Neutrophil (primary cell): ENCODE results near the gene SLC19A2.

Source experiments
- H3K27ac ChIP-seq: fragments of 200-600 bp; sonication (generic); 2 replicates; pipeline ENCODE4 v1.5.1; 2016; ENCODE audit warnings: mild to moderate bottlenecking, moderate library complexity
- H3K27me3 ChIP-seq: fragments of 200-600 bp; sonication (generic); 2 replicates; pipeline ENCODE4 v1.6.0; 2016; ENCODE audit warnings: mild to moderate bottlenecking
- H3K36me3 ChIP-seq: fragments of 200-600 bp; sonication (generic); 2 replicates; pipeline ENCODE4 v1.5.1; 2017
- H3K4me1 ChIP-seq, 2 experiments: fragments of 200-600 bp in 1 of 2; sonication (generic) in 1 of 2; 1 replicate in 1 of 2; 2 replicates in 1 of 2; pipeline versions ENCODE4 v1.5.1 to v1.6.1; 2013 to 2016; ENCODE audit warnings: low read depth in 1 of 2, low read length in 1 of 2, mild to moderate bottlenecking in 1 of 2, moderate library complexity in 1 of 2; ENCODE audit not compliant: control insufficient read depth in 1 of 2, insufficient read depth in 1 of 2
- H3K4me3 ChIP-seq, 2 experiments: fragments of 200-600 bp in 1 of 2; sonication (generic) in 1 of 2; 1 replicate in 1 of 2; 2 replicates in 1 of 2; pipeline ENCODE4 v1.5.1; 2013 to 2016; ENCODE audit warnings: low read depth in 1 of 2, low read length in 1 of 2, mild to moderate bottlenecking in 1 of 2, moderate library complexity in 1 of 2
- H3K9me3 ChIP-seq: fragments of 200-600 bp; sonication (generic); 2 replicates; pipeline ENCODE4 v1.5.1; 2016
- TF ChIP-seq, protein P1 (sequence below): fragments of 200-600 bp; sonication (generic); IDR thresholded peaks from 2 replicates; pipeline ENCODE4 v1.5.1; 2016; ENCODE audit warnings: antibody characterized with exemption

Gene SLC19A2

DNA sequence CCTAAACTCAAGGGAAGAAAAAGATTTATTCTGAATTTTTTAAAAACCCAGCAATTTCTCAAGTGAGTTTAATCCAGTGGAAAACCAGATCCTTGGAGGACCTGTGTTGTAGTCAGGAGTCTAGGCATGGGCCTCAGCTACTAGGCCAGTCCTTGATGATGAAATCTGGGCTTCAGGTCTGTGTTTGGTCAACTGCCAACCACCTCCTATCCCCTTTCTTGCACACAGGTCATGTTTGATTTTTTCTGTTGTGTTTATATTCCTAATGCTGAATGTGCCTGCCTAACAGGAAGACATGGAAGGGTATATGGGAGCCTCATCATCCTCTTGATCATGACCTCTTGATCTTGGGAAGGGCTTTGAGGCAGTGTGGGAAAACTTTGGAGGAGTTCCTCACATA, 38.2 kb upstream of the SLC19A2 start:
- H3K4me1 ChIP-seq: peaks cover 16 to 17% of the 10 kb centered on the region in 2 experiments
- TF ChIP-seq, protein P1, sequence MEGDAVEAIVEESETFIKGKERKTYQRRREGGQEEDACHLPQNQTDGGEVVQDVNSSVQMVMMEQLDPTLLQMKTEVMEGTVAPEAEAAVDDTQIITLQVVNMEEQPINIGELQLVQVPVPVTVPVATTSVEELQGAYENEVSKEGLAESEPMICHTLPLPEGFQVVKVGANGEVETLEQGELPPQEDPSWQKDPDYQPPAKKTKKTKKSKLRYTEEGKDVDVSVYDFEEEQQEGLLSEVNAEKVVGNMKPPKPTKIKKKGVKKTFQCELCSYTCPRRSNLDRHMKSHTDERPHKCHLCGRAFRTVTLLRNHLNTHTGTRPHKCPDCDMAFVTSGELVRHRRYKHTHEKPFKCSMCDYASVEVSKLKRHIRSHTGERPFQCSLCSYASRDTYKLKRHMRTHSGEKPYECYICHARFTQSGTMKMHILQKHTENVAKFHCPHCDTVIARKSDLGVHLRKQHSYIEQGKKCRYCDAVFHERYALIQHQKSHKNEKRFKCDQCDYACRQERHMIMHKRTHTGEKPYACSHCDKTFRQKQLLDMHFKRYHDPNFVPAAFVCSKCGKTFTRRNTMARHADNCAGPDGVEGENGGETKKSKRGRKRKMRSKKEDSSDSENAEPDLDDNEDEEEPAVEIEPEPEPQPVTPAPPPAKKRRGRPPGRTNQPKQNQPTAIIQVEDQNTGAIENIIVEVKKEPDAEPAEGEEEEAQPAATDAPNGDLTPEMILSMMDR: no peak
- H3K36me3 ChIP-seq: peaks cover 94% of the 10 kb centered on the region

DNA sequence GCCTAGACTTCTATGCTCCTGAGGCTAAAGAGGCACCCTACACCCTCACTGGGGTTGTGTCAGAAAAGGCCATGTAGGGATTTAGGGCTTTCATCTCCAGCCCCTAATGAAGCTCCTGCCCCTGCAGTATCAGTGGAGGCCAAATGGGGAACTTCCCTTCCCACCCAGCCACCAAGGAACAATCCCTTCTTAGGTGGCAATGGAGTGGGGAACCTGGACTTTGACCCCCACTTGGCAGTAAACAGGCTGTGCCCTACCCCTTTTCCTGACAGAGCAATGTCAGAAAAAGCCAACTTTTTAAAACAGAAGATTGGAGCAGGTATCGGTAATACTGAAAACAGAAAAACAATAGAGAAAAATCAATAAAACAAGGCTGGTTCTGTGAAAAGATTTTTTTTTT, 35.5 kb upstream of the SLC19A2 start:
- H3K9me3 ChIP-seq: no peaks in the 10 kb centered on the region
- TF ChIP-seq, protein P1: no peak
- H3K27me3 ChIP-seq: no peaks in the 10 kb centered on the region
- no peaks in the 10 kb centered on the region for H3K4me1 ChIP-seq
- H3K4me3 ChIP-seq: no peak overlapping the region
- peaks cover 99% of the 10 kb centered on the region for H3K36me3 ChIP-seq
- H3K27ac ChIP-seq: no peak overlapping the region

More for the DNA sequence above, 38.2 kb upstream of the SLC19A2 start:
- H3K9me3 ChIP-seq: no peaks in the 10 kb centered on the region
- H3K27me3 ChIP-seq: no peaks in the 10 kb centered on the region
- no peak overlapping the region for H3K4me3 ChIP-seq
- no peak overlapping the region for H3K27ac ChIP-seq

DNA sequence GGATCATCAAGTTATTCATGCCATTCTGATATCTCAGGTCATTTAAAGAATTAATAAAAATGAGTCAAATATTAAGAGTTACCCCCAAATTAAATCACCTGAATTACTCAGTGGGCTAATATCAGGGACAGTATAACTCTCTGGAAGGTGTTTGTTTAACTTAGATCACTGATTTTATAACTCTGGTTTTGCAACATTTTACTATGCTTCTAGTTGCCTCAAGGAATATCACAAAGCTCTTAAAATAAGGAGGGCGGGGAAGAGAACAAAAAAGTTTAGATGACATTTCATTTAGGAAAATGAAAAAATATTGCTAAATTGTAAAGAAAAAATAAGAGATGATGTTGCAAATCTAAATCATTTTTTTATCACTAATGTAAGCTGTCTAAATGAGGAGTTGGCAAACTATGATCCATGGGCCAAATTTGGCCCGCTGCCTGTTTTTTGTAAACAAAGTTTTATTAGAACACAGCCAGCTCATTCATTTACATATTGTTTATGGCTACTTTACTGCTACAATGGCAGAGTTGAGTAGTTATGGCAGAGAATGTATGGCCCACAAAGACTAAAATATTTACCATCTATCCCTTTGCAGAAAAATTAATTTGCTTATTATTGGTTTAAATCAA, 31.9 kb upstream of the SLC19A2 start:
- Histone ChIP-seq H3K9me3 (no peaks in the 10 kb centered on the region), H3K27ac (no peak overlapping the region), H3K36me3 (peaks cover 100% of the 10 kb centered on the region), H3K4me3 (no peak overlapping the region), H3K27me3 (no peaks in the 10 kb centered on the region), H3K4me1 (peaks cover 4 to 8% of the 10 kb centered on the region in 2 experiments)
- TF ChIP-seq, protein P1: no peak

DNA sequence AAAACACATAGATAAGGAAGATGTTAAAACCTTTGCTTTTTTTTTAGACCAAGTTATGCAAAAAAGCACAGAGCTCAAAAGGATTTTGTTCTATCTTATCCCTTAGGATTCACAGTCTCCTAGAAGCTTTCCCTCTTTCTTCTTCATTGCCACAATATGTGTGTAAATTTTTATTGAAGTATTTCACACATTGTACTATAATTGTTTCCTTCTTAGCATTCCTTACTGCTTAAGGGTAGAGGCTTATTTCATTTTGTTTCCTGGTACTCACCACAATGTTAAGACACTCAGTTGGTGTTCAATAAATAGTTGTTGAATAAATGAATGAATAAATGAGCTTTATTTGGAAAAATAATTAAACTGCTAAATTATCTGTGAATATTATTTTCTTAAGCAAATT, 29.9 kb upstream of the SLC19A2 start:
- Histone ChIP-seq H3K4me1 (peaks cover 4 to 8% of the 10 kb centered on the region in 2 experiments), H3K27me3 (no peaks in the 10 kb centered on the region), H3K36me3 (peaks cover 91% of the 10 kb centered on the region), H3K27ac (no peak overlapping the region), H3K4me3 (no peak overlapping the region), H3K9me3 (no peaks in the 10 kb centered on the region)
- TF ChIP-seq, protein P1: no peak

- Histone ChIP-seq H3K27ac (no peak overlapping the region), H3K27me3 (no peaks in the 10 kb centered on the region), H3K36me3 (peaks cover 82% of the 10 kb centered on the region), H3K4me1 (peaks cover 9 to 11% of the 10 kb centered on the region in 2 experiments), H3K9me3 (no peaks in the 10 kb centered on the region), H3K4me3 (no peak overlapping the region)
- TF ChIP-seq, protein P1: no peak
These were observed 29.0 kb upstream of the SLC19A2 start for GRCh38 chr1:169514566-169515270.
